Activated naive CD8-positive, alpha-beta T cell (primary cell): Measurements from ENCODE around the gene BBS4.
"Not testable (repeated sequence)": the region's sequence is repeated elsewhere in the genome, so short reads cannot be mapped to it uniquely, and the experiment has no call there.

ENCODE experiments used
- H3K27ac Mint-ChIP-seq: one replicate; pipeline ENCODE4 v1.8.0; 2021; ENCODE audit warnings: mixed read lengths
- H3K27me3 Mint-ChIP-seq: one replicate; pipeline ENCODE4 v1.8.0; 2021; ENCODE audit warnings: mixed read lengths
- H3K36me3 Mint-ChIP-seq: one replicate; pipeline ENCODE4 v1.8.0; 2021; ENCODE audit warnings: mixed read lengths
- H3K4me1 Mint-ChIP-seq: one replicate; pipeline ENCODE4 v1.8.0; 2021; ENCODE audit warnings: low read depth, mixed read lengths
- H3K4me3 Mint-ChIP-seq: one replicate; pipeline ENCODE4 v1.8.0; 2021; ENCODE audit warnings: mild to moderate bottlenecking, mixed read lengths
- H3K9me3 Mint-ChIP-seq: one replicate; pipeline ENCODE4 v1.8.0; 2021; ENCODE audit warnings: low read depth, mixed read lengths

BBS4 gene

GRCh38 chr15:72680931-72681330 lies 5.1 kb upstream of the BBS4 start:
- Mint-ChIP-seq H3K27ac (no peak overlapping the region), H3K4me3 (no peak overlapping the region), H3K36me3 (no peaks in the 10 kb centered on the region), H3K27me3 (peaks cover 9% of the 10 kb centered on the region), H3K9me3 (no peaks in the 10 kb centered on the region), H3K4me1 (peaks cover 8% of the 10 kb centered on the region)

- Mint-ChIP-seq H3K4me1 (peaks cover 17% of the 10 kb centered on the region), H3K27ac (no peak overlapping the region), H3K4me3 (no peak overlapping the region), H3K36me3 (no peaks in the 10 kb centered on the region), H3K27me3 (peaks cover 5% of the 10 kb centered on the region), H3K9me3 (no peaks in the 10 kb centered on the region)
These were observed 3.2 kb upstream of the BBS4 start for GRCh38 chr15:72682772-72683171.

- H3K4me3 Mint-ChIP-seq = peak overlapping the region; percentile 95
- H3K27ac Mint-ChIP-seq = peak overlapping the region; percentile 93
- peaks cover 19% of the 10 kb centered on the region for H3K4me1 Mint-ChIP-seq
- H3K36me3 Mint-ChIP-seq = no peaks in the 10 kb centered on the region
- H3K27me3 Mint-ChIP-seq = no peaks in the 10 kb centered on the region
- H3K9me3 Mint-ChIP-seq = no peaks in the 10 kb centered on the region
These were observed 594 bp upstream of the BBS4 start for GRCh38 chr15:72685301-72685924.

DNA sequence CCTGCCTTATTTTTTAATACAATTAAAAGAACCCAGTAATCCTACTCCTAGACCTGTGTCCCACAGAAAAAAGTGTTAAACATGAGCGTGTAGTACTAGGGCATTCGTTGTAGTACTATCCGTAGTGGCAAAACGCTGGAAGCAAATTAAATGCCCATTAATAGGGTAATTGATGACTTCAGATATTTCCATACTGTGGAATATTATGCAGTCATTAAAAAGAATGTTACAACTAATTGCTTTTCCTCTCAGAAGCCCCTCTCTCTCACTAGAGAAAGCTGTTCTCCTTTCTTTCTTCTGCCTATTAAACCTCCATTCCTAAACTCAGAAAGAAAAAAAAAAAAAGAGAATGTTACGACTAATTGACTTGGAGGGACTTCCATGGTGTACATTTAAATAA lies 2.7 kb downstream of the BBS4 start:
- Mint-ChIP-seq H3K9me3 (no peaks in the 10 kb centered on the region), H3K27ac (no peak overlapping the region), H3K27me3 (no peaks in the 10 kb centered on the region), H3K36me3 (peaks cover 2% of the 10 kb centered on the region), H3K4me1 (peaks cover 20% of the 10 kb centered on the region), H3K4me3 (no peak overlapping the region)

DNA sequence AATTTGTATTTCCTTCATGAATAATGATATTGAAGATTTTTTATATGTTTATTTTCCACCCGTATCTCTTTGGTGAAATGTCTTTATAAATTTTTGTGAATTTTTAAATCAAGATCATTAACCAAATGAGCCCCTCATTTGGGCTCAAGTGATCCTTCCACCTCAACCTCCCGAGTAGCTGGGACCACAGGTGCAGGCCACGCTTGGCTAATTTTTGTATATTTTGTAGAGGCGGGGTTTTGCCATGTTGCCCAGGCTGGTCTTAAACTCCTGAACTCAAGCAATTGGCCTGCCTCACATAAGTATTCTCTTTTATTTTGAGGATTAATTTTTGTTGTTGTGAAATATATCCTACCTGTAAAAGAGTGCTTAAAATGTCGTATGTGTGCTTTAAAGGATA lies 4.9 kb downstream of the BBS4 start:
- no peaks in the 10 kb centered on the region for H3K27me3 Mint-ChIP-seq
- H3K4me1 Mint-ChIP-seq = peaks cover 20% of the 10 kb centered on the region
- peaks cover 7% of the 10 kb centered on the region for H3K36me3 Mint-ChIP-seq
- no peak overlapping the region for H3K27ac Mint-ChIP-seq
- no peaks in the 10 kb centered on the region for H3K9me3 Mint-ChIP-seq
- H3K4me3 Mint-ChIP-seq = no peak overlapping the region

DNA sequence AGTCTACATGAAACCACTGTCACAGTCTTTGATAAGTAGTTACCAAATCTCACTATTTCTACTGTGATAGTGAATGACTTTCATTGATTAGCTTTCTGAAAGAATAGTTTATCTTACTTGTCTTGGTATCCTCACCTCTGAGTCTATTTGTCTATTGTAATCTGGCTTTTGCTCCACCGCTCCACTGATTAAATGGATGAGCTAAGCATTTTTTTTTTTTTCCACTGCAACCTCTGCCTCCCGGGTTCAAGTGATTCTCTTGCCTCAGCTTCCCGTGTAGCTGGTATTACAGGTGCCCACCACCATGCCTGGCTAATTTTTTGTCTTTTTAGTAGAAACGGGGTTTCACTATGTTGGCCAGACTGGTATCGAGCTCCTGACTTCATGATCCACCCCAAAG lies 12.9 kb downstream of the BBS4 start:
- Mint-ChIP-seq H3K27ac (no peak overlapping the region), H3K4me1 (peaks cover 11% of the 10 kb centered on the region), H3K36me3 (peaks cover 5% of the 10 kb centered on the region), H3K27me3 (no peaks in the 10 kb centered on the region), H3K4me3 (no peak overlapping the region), H3K9me3 (no peaks in the 10 kb centered on the region)

- Mint-ChIP-seq H3K4me3 (no peak overlapping the region), H3K27ac (no peak overlapping the region), H3K4me1 (peaks cover 5% of the 10 kb centered on the region), H3K27me3 (no peaks in the 10 kb centered on the region), H3K9me3 (no peaks in the 10 kb centered on the region), H3K36me3 (peaks cover 3% of the 10 kb centered on the region)
These were observed 14.1 kb downstream of the BBS4 start for GRCh38 chr15:72700076-72700475.

DNA sequence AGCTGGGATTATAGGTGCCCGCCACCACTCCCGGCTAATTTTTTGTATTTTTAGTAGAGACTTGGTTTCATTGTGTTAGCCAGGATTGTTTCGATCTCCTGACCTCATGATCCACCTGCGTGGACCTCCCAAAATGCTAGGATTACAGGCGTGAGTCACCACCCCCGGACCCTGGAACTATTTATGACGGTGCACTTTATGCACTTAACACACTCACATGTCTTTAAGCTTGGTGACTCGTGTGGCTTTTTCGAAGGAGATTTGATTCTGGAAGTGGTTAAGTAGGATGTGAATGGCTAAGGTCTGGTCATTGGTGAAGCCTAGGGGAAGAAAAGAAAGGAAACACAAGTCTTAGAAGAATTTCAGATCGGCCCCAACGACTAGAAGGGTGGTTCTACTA lies 20.3 kb downstream of the BBS4 start:
- Mint-ChIP-seq H3K4me1 (no peaks in the 10 kb centered on the region), H3K27ac (no peak overlapping the region), H3K27me3 (no peaks in the 10 kb centered on the region), H3K36me3 (peaks cover 2% of the 10 kb centered on the region), H3K4me3 (no peak overlapping the region), H3K9me3 (no peaks in the 10 kb centered on the region)

DNA sequence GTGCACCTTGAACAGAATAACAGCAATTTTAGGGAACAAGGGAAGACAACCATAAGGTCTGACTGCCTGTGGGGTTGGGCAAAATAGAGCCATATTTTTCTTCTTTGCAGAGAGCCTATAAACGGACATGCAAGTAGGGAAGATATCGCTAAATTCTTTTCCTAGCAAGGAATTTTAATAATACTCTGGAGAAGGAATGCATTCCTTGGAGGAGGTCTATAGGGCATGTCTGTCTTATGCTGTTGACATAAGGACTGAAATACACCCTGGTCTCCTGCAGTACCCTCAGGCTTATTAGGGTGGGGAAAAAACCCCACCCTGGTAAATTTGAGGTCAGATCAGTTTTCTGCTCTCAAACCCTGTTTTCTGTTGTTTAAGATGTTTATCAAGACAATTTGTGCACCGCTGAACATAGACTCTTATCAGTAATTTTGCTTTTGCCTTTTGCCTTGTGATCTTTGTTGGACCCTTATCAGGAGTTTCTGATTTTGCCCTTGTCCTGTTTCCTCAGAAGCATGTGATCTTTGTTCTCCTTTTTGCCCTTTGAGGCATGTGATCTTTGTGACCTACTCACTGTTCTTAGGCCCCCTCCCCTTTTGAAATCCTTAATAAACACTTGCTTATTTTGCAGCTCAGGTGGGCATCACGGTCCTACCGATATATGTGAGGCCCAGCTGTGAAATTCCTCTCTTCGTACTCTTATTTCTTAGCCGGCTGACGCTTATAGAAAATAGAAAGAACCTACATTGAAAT lies 22.7 kb downstream of the BBS4 start:
- not testable (repeated sequence) for H3K4me1 Mint-ChIP-seq, H3K27ac Mint-ChIP-seq, H3K27me3 Mint-ChIP-seq, H3K9me3 Mint-ChIP-seq, H3K4me3 Mint-ChIP-seq, H3K36me3 Mint-ChIP-seq

- no peaks in the 10 kb centered on the region for H3K9me3 Mint-ChIP-seq
- no peaks in the 10 kb centered on the region for H3K27me3 Mint-ChIP-seq
- H3K27ac Mint-ChIP-seq = no peak overlapping the region
- peaks cover 7% of the 10 kb centered on the region for H3K36me3 Mint-ChIP-seq
- H3K4me3 Mint-ChIP-seq = no peak overlapping the region
- H3K4me1 Mint-ChIP-seq = peaks cover 2% of the 10 kb centered on the region
These were observed 36.2 kb downstream of the BBS4 start for GRCh38 chr15:72722071-72722696.

DNA sequence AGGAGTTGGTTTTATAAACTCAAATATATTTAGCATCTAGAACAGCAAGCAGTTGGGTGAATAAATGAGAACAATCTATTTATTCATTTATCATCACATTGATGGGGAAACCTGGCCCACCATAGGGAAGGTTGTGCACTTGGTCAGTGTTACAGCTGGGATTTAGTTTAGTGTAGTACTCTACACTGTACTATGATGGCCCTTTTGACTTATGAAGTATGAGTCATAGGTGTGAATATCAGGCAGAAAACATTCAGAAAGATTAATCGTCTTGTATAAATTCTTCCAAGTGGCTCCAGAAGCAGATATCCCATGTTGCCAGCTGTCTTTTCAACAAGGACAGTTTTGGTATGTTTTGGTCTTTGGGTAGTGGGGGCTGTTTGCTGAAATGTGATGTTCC lies 38.0 kb downstream of the BBS4 start:
- no peak overlapping the region for H3K4me3 Mint-ChIP-seq
- H3K4me1 Mint-ChIP-seq = peaks cover 2% of the 10 kb centered on the region
- peaks cover 5% of the 10 kb centered on the region for H3K36me3 Mint-ChIP-seq
- H3K27ac Mint-ChIP-seq = no peak overlapping the region
- H3K9me3 Mint-ChIP-seq = no peaks in the 10 kb centered on the region
- H3K27me3 Mint-ChIP-seq = no peaks in the 10 kb centered on the region

DNA sequence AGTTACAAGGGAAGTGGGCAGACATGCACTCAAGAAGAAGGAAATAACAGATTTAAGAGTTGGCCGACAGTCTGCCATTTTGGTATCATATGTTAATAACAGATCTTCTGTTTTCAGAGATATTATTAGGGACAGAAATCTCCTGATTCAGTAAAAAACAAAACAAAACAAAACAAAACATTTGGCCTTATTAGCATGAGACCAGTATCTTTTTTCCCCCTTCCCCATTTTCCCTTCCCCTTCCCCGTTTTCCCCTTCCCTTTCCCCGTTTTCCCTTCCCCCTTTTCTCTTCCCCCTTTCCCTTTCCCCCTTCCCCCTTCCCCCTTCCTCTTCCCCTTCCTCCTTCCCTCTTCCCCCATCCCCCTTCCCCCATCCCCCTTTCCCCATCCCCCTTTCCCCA lies 39.4 kb downstream of the BBS4 start:
- no peaks in the 10 kb centered on the region for H3K9me3 Mint-ChIP-seq
- no peak overlapping the region for H3K27ac Mint-ChIP-seq
- no peaks in the 10 kb centered on the region for H3K27me3 Mint-ChIP-seq
- H3K4me1 Mint-ChIP-seq = peaks cover 2% of the 10 kb centered on the region
- peaks cover 5% of the 10 kb centered on the region for H3K36me3 Mint-ChIP-seq
- H3K4me3 Mint-ChIP-seq = no peak overlapping the region

DNA sequence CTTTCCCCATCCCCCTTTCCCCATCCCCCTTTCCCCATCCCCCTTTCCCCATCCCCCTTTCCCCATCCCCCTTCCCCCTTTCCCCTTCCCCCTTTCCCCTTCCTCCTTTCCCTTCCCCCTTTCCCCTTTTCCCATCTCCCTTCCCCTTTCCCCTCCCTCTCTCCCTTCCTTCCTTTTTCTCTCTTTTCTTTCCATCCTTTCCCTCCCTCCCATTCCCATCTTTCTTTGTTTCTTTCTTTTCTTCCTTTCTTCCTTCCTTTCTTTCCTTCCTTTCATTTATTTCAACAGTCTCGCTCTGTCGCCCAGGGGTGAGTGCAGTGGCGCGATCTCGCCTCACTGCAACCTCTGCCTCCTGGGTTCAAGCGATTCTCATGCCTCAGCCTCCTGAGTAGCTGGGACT lies 39.8 kb downstream of the BBS4 start:
- not testable (repeated sequence) for H3K4me3 Mint-ChIP-seq, H3K9me3 Mint-ChIP-seq

DNA sequence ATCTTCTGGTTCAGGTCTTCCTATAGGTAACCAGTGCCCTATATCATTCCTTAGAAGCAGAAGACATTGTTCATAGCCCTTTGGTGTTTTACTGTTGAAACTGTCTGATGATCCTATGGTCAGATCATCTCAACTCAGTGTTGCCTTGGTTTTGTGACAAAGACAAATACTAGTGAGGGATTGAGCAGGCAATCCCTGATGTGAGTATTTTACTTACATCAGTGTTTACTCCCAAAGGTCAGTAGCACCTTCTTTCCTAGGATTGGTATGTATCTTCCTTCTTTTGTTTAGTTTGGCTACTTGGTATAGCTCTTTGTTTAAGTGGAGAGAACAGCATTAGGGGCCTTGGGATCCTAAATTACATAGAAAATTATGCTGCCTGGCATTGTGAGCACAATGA lies 41.1 kb downstream of the BBS4 start:
- no peak overlapping the region for H3K27ac Mint-ChIP-seq

More for the DNA sequence above, 39.8 kb downstream of the BBS4 start:
- not testable (repeated sequence) for H3K4me1 Mint-ChIP-seq, H3K27ac Mint-ChIP-seq, H3K27me3 Mint-ChIP-seq, H3K36me3 Mint-ChIP-seq

DNA sequence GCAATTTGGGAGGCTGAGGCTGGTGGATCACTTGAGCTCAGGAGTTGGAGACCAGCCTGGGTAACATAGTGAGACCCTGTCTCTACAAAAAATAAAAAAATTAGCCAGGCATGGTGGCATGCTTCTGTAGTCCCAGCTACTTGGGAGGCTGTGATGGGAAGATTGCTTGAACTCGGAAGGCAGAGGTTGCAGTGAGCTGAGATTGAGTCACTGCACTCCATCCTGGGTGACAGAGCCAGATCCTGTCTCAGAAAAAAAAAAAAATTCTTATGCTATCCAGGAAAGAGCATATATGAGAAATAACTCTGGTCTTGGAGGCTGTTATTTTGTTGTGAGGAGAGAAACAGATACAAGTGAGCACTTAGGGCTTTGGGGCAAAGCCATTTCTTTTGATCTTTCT lies 42.2 kb downstream of the BBS4 start:
- not testable (repeated sequence) for H3K27ac Mint-ChIP-seq, H3K4me1 Mint-ChIP-seq, H3K9me3 Mint-ChIP-seq, H3K4me3 Mint-ChIP-seq, H3K27me3 Mint-ChIP-seq
- peaks cover 11% of the 10 kb centered on the region for H3K36me3 Mint-ChIP-seq

More for the DNA sequence above, 41.1 kb downstream of the BBS4 start:
- H3K27me3 Mint-ChIP-seq = no peaks in the 10 kb centered on the region
- no peak overlapping the region for H3K4me3 Mint-ChIP-seq
- H3K36me3 Mint-ChIP-seq = peaks cover 11% of the 10 kb centered on the region
- peaks cover 2% of the 10 kb centered on the region for H3K4me1 Mint-ChIP-seq
- no peaks in the 10 kb centered on the region for H3K9me3 Mint-ChIP-seq
